CD4-positive, alpha-beta T cell (primary cell): ENCODE measurements around the gene SULF2. TPM values are rescaled to one million over a fixed set of nuclear protein-coding genes. Genes with fewer than 3 reads are reported as not detected.
A peak's percentile ranks its signal among the peaks of the same experiment; 100 is the strongest.

Experiments
- ATAC-seq: fragments of 200-7000 bp; cut with Tn5 transposase; one replicate; pipeline ENCODE4 v1.10.0; 2022; ENCODE audit warnings: mild to moderate bottlenecking; ENCODE audit not compliant: poor library complexity
- CTCF ChIA-PET: fragments of 350-600 bp; sonication (Branson Sonifier 250); formaldehyde crosslinking; loops from one replicate; lab custom pipeline; 2021; ENCODE audit warnings: antibody characterized with exemption, inconsistent platforms; lab: Charles Lee
- POLR2A ChIA-PET: fragments of 350-600 bp; sonication (Branson Sonifier 250); formaldehyde crosslinking; loops from one replicate; lab custom pipeline; 2021; ENCODE audit warnings: antibody characterized with exemption, inconsistent platforms; lab: Charles Lee
- DNase-seq, 14 experiments: peaks; one replicate each; pipeline ENCODE4 v3.0.0-alpha.2; 2013 to 2020; ENCODE audit warnings: mixed read lengths in 2 of 14
- H3K27ac ChIP-seq, 2 donors: one replicate each; pipeline versions ENCODE4 v1.5.1 to v1.7.0; 2013; ENCODE audit warnings: low read length in 2 of 2, low read depth in 1 of 2, mild to moderate bottlenecking in 1 of 2
- H3K27me3 ChIP-seq, 2 experiments: 1 replicate in 1 of 2; 2 replicates in 1 of 2; pipeline versions ENCODE4 v1.6.1 to v1.7.0; 2013; ENCODE audit warnings: low read length in 2 of 2, control low read depth in 1 of 2, mild to moderate bottlenecking in 1 of 2, moderate library complexity in 1 of 2; ENCODE audit not compliant: insufficient read depth in 2 of 2, control insufficient read depth in 1 of 2
- H3K36me3 ChIP-seq: one replicate; pipeline ENCODE4 v1.6.1; 2013; ENCODE audit warnings: low read length, control low read depth; ENCODE audit not compliant: insufficient read depth
- H3K4me1 ChIP-seq: one replicate; pipeline ENCODE4 v1.6.1; 2013; ENCODE audit warnings: low read length, control low read depth; ENCODE audit not compliant: insufficient read depth
- H3K4me3 ChIP-seq: one replicate; pipeline ENCODE4 v1.5.1; 2013; ENCODE audit warnings: mild to moderate bottlenecking, low read length, moderate library complexity
- H3K9me3 ChIP-seq, 2 experiments: 1 replicate in 1 of 2; 2 replicates in 1 of 2; pipeline versions ENCODE4 v1.6.1 to v1.7.0; 2013; ENCODE audit warnings: low read length in 2 of 2, mild to moderate bottlenecking in 2 of 2, control low read depth in 1 of 2, moderate library complexity in 1 of 2; ENCODE audit not compliant: control insufficient read depth in 1 of 2, insufficient read depth in 1 of 2
- H3K27ac Mint-ChIP-seq: one replicate; pipeline ENCODE4 v1.8.0; 2020; ENCODE audit warnings: mixed read lengths
- H3K27me3 Mint-ChIP-seq: one replicate; pipeline ENCODE4 v1.8.0; 2021; ENCODE audit warnings: mixed read lengths
- H3K36me3 Mint-ChIP-seq: one replicate; pipeline ENCODE4 v1.8.0; 2021; ENCODE audit warnings: low read depth, mixed read lengths
- H3K4me1 Mint-ChIP-seq: one replicate; pipeline ENCODE4 v1.8.0; 2021; ENCODE audit warnings: low read depth, mixed read lengths
- H3K4me3 Mint-ChIP-seq: one replicate; pipeline ENCODE4 v1.8.0; 2020; ENCODE audit warnings: mild to moderate bottlenecking, mixed read lengths
- H3K9me3 Mint-ChIP-seq: one replicate; pipeline ENCODE4 v1.8.0; 2020; ENCODE audit warnings: mixed read lengths
- CTCF ChIP-seq: fragments of 200-600 bp; IDR thresholded peaks from one replicate; pipeline ENCODE4 v1.8.0; 2022; ENCODE audit warnings: antibody characterized with exemption, mild to moderate bottlenecking
- intact Hi-C, 2 experiments: fragments of 100-400 bp; cut with DNase I in 1 of 2; cut with micrococcal nuclease in 1 of 2; formaldehyde crosslinking; loops; one replicate each; pipeline versions ENCODE4 v1.15.1 to v1.9.0; 2023 to 2025; cut with DNase I, micrococcal nuclease
- total RNA-seq, 174 experiments: library from RNA in 2 of 174; stranded (reverse) in 2 of 174; gene quantifications; one replicate each; pipeline ENCODE4 v1.2.3 and lab custom pipeline; 2021 to 2026

Gene SULF2
- total RNA-seq, 2 experiments from 2014 or later, result 1.5 to 2.8 TPM

GRCh38 chr20:47656318-47656717 is 129.0 kb downstream of the SULF2 start:
- POLR2A ChIA-PET, result no interaction called here
- ATAC-seq, result no peak

GRCh38 chr20:47655635-47656034 is 129.6 kb downstream of the SULF2 start:
- Histone ChIP-seq H3K4me1 (no peaks in the 10 kb centered on the region), H3K36me3 (peaks cover 57% of the 10 kb centered on the region), H3K27me3 (no peaks in the 10 kb centered on the region), H3K4me3 (no peak overlapping the region), H3K27ac (no peak overlapping the region), H3K9me3 (no peaks in the 10 kb centered on the region)
- Mint-ChIP-seq H3K4me1 (no peaks in the 10 kb centered on the region), H3K36me3 (peaks cover 82% of the 10 kb centered on the region), H3K9me3 (no peaks in the 10 kb centered on the region), H3K27ac (peak overlapping the region; percentile 51), H3K4me3 (no peak overlapping the region), H3K27me3 (no peaks in the 10 kb centered on the region)
- CTCF ChIA-PET, result no interaction called here
- DNase-seq, result no peak
- intact Hi-C loops, result no loop called here
- TF ChIP-seq CTCF, result no peak
- POLR2A ChIA-PET, result no interaction called here
- ATAC-seq, result no peak

More at GRCh38 chr20:47656318-47656717, 129.0 kb downstream of the SULF2 start:
- DNase-seq, result no peak
- Histone ChIP-seq H3K36me3 (peaks cover 56% of the 10 kb centered on the region), H3K4me3 (no peak overlapping the region), H3K9me3 (no peaks in the 10 kb centered on the region), H3K27ac (no peak overlapping the region), H3K27me3 (no peaks in the 10 kb centered on the region), H3K4me1 (no peaks in the 10 kb centered on the region)
- no peak for TF ChIP-seq CTCF
- CTCF ChIA-PET, result interaction anchor here (0.6 kb wide), 1 partner anchor 450 kb away, joined by 4 read pairs; no protein-coding TSS in a partner anchor
- no peak overlapping the region for H3K4me3 Mint-ChIP-seq
- no peaks in the 10 kb centered on the region for H3K4me1 Mint-ChIP-seq
- no peak overlapping the region for H3K27ac Mint-ChIP-seq
- no peaks in the 10 kb centered on the region for H3K27me3 Mint-ChIP-seq
- peaks cover 82% of the 10 kb centered on the region for H3K36me3 Mint-ChIP-seq
- H3K9me3 Mint-ChIP-seq, result no peaks in the 10 kb centered on the region
- intact Hi-C loops, result no loop called here

- POLR2A ChIA-PET, result no interaction called here
- H3K27ac Mint-ChIP-seq, result no peak overlapping the region
- H3K9me3 Mint-ChIP-seq, result no peaks in the 10 kb centered on the region
- TF ChIP-seq CTCF, result no peak
- intact Hi-C loops, result no loop called here
- DNase-seq (no peak), ATAC-seq (no peak)
- Histone ChIP-seq H3K4me3 (no peak overlapping the region), H3K36me3 (peaks cover 66% of the 10 kb centered on the region), H3K9me3 (no peaks in the 10 kb centered on the region), H3K4me1 (no peaks in the 10 kb centered on the region), H3K27me3 (no peaks in the 10 kb centered on the region), H3K27ac (no peak overlapping the region)
- H3K4me1 Mint-ChIP-seq, result no peaks in the 10 kb centered on the region
- CTCF ChIA-PET, result interaction anchor here (0.9 kb wide), 1 partner anchor 17 kb away, joined by 3 read pairs; no protein-coding TSS in a partner anchor
- peaks cover 89% of the 10 kb centered on the region for H3K36me3 Mint-ChIP-seq
- H3K27me3 Mint-ChIP-seq, result no peaks in the 10 kb centered on the region
- H3K4me3 Mint-ChIP-seq, result no peak overlapping the region
Observed at GRCh38 chr20:47654370-47654769, 130.9 kb downstream of the SULF2 start.
